SK-N-SH (cell line): ENCODE results near the gene SAT1. TPM values are rescaled to one million over a fixed set of nuclear protein-coding genes. Genes with fewer than 3 reads are reported as not detected.

Experiments used
- CTCF ChIA-PET: fragments of 300-600, 350-600 bp; formaldehyde crosslinking; extraction: SDS; loops from one replicate; lab custom pipeline; 2021; lab: Yijun Ruan, JAX
- POLR2A ChIA-PET: fragments of 350-600 bp; sonication (Branson Sonifier 250); formaldehyde crosslinking; extraction: SDS; loops from one replicate; lab custom pipeline; 2020; ENCODE audit warnings: antibody characterized with exemption, inconsistent platforms; lab: Yijun Ruan, JAX
- DNase-seq: peaks from one replicate; pipeline ENCODE4 v3.0.0; 2012
- H2AFZ ChIP-seq: fragments of 200-600 bp; sonication (generic); 2 replicates; pipeline ENCODE4 v1.8.1; 2016; ENCODE audit warnings: antibody characterized with exemption, mild to moderate bottlenecking, low read depth
- H3F3A ChIP-seq: fragments of 200-600 bp; sonication (generic); replicated peaks from 2 replicates; pipeline ENCODE3; 2016; ENCODE audit warnings: antibody characterized with exemption, mild to moderate bottlenecking; ENCODE audit not compliant: insufficient read depth
- H3K27ac ChIP-seq, 2 experiments: fragments of 200-500 bp in 1 of 2; fragments of 200-600 bp in 1 of 2; sonication (Bioruptor generic) in 1 of 2; sonication (generic), shearing (Covaris generic) in 1 of 2; 2 replicates each; pipeline versions ENCODE4 v1.5.1 to v1.6.1; 2014 to 2016; ENCODE audit warnings: low read depth in 2 of 2, inconsistent platforms in 1 of 2, low read length in 1 of 2, mild to moderate bottlenecking in 1 of 2, mixed read lengths in 1 of 2
- H3K27me3 ChIP-seq: fragments of 200-600 bp; sonication (generic), shearing (Covaris generic); 2 replicates; pipeline ENCODE4 v1.6.1; 2016; ENCODE audit warnings: mixed run types; ENCODE audit not compliant: insufficient read depth
- H3K36me3 ChIP-seq, 2 experiments: fragments of 200-500 bp in 1 of 2; fragments of 200-600 bp in 1 of 2; sonication (Bioruptor generic) in 1 of 2; sonication (generic) in 1 of 2; replicated peaks in 1 of 2; 2 replicates each; pipeline versions ENCODE3 to v1.5.1; 2014 to 2016; ENCODE audit warnings: low read length in 1 of 2, mild to moderate bottlenecking in 1 of 2; ENCODE audit not compliant: insufficient read depth in 2 of 2, control insufficient read depth in 1 of 2
- H3K4me1 ChIP-seq, 2 experiments: fragments of 200-500 bp in 1 of 2; fragments of 200-600 bp in 1 of 2; sonication (Bioruptor generic) in 1 of 2; sonication (generic), shearing (Covaris generic) in 1 of 2; 2 replicates each; pipeline versions ENCODE4 v1.5.1 to v1.6.1; 2014 to 2016; ENCODE audit warnings: low read depth in 1 of 2, low read length in 1 of 2, mixed run types in 1 of 2; ENCODE audit not compliant: insufficient read depth in 2 of 2, control insufficient read depth in 1 of 2
- H3K4me2 ChIP-seq: fragments of 200-600 bp; sonication (generic), shearing (Covaris generic); 2 replicates; pipeline ENCODE4 v1.6.1; 2017; ENCODE audit warnings: mixed run types
- H3K4me3 ChIP-seq, 2 experiments: fragments of 200-500 bp in 1 of 2; fragments of 200-600 bp in 1 of 2; sonication (Bioruptor generic) in 1 of 2; sonication (generic), shearing (Covaris generic) in 1 of 2; 2 replicates each; pipeline versions ENCODE4 v1.5.1 to v1.8.1; 2014 to 2016; ENCODE audit warnings: low read depth in 2 of 2, inconsistent platforms in 1 of 2, low read length in 1 of 2, mild to moderate bottlenecking in 1 of 2, mixed read lengths in 1 of 2, moderate library complexity in 1 of 2
- H3K79me2 ChIP-seq: fragments of 200-600 bp; sonication (generic); 2 replicates; pipeline ENCODE4 v1.8.1; 2017; ENCODE audit warnings: mild to moderate bottlenecking; ENCODE audit not compliant: insufficient read depth
- H3K9ac ChIP-seq: fragments of 200-600 bp; sonication (generic); 2 replicates; pipeline ENCODE4 v1.6.1; 2017; ENCODE audit warnings: mixed run types
- H3K9me2 ChIP-seq: fragments of 200-600 bp; sonication (generic); 2 replicates; pipeline ENCODE4 v1.6.1; 2017; ENCODE audit warnings: mixed run types
- H3K9me3 ChIP-seq: fragments of 200-600 bp; sonication (generic); 2 replicates; pipeline ENCODE4 v1.6.1; 2017; ENCODE audit warnings: mixed run types, mild to moderate bottlenecking, moderate library complexity
- H4K20me1 ChIP-seq: fragments of 200-600 bp; sonication (generic); 2 replicates; pipeline ENCODE4 v1.6.1; 2017; ENCODE audit warnings: mild to moderate bottlenecking, mixed run types; ENCODE audit not compliant: insufficient read depth
- CHD2 ChIP-seq: fragments of 150-350 bp; IDR thresholded peaks from 2 replicates; pipeline ENCODE4 v1.6.1; 2018; ENCODE audit warnings: low read length; ENCODE audit not compliant: partially characterized antibody
- FOXJ3 ChIP-seq: sonication (generic); formaldehyde crosslinking; IDR thresholded peaks from 2 replicates; pipeline ENCODE4 v1.5.1; 2020; ENCODE audit warnings: mild to moderate bottlenecking, missing genetic modification reagents
- FOXM1 ChIP-seq: IDR thresholded peaks from 2 replicates; pipeline ENCODE4 v1.4.0; 2012; ENCODE audit warnings: low read depth, mild to moderate bottlenecking
- GABPA ChIP-seq: IDR thresholded peaks from 2 replicates; pipeline ENCODE4 v1.4.0; 2012; ENCODE audit warnings: low read depth, mild to moderate bottlenecking
- GATA2 ChIP-seq: sonication (generic); formaldehyde crosslinking; IDR thresholded peaks from 2 replicates; pipeline ENCODE4 v1.5.0; 2020; ENCODE audit warnings: mild to moderate bottlenecking, missing genetic modification reagents
- MXI1 ChIP-seq: IDR thresholded peaks from 2 replicates; pipeline ENCODE4 v1.6.1; 2012; ENCODE audit warnings: mild to moderate bottlenecking, low read depth, low read length, improper control_type of control experiment
- RXRA ChIP-seq: IDR thresholded peaks from 2 replicates; pipeline ENCODE4 v1.4.0; 2012; ENCODE audit warnings: low read depth, mild to moderate bottlenecking, borderline replicate concordance
- SIN3A ChIP-seq: IDR thresholded peaks from 2 replicates; pipeline ENCODE4 v1.6.1; 2012; ENCODE audit warnings: low read depth, mild to moderate bottlenecking, low read length, moderate library complexity, borderline replicate concordance
- SMC3 ChIP-seq: IDR thresholded peaks from 2 replicates; pipeline ENCODE4 v1.6.1; 2012; ENCODE audit warnings: low read depth, low read length, improper control_type of control experiment
- TAF1 ChIP-seq: IDR thresholded peaks from 2 replicates; pipeline ENCODE4 v1.6.1; 2012; ENCODE audit warnings: low read depth, mild to moderate bottlenecking, low read length, moderate library complexity, borderline replicate concordance
- WGBS: methylation state at CpG from one replicate; pipeline ENCODE4 v1.1.6; 2017; ENCODE audit warnings: low lambda C conversion rate; 5-methylcytosine and 5-hydroxymethylcytosine counted together
- polyA plus RNA-seq, 3 experiments: library from polyadenylated mRNA; depleted of rRNA; stranded (reverse); fragments of >200 nt; gene quantifications; 2 replicates each; pipeline ENCODE4 v1.2.3, GENCODE V29; 2012
- TF ChIP-seq, protein P1 (sequence below): IDR thresholded peaks from 2 replicates; pipeline ENCODE4; 2012
- TF ChIP-seq, protein P2 (sequence below): fragments of 200-600 bp; sonication (generic); IDR thresholded peaks from 2 replicates; pipeline ENCODE4 v1.6.1; 2017; ENCODE audit warnings: antibody characterized with exemption, mild to moderate bottlenecking, moderate library complexity
- TF ChIP-seq, protein P3 (sequence below): IDR thresholded peaks from 2 replicates; pipeline ENCODE4 v1.6.1; 2012; ENCODE audit warnings: mild to moderate bottlenecking, low read depth, low read length, moderate library complexity
- TF ChIP-seq, protein P4 (sequence below): IDR thresholded peaks from 2 replicates; pipeline ENCODE4 v1.4.0; 2012; ENCODE audit warnings: low read depth, borderline replicate concordance

The SAT1 gene
- polyA plus RNA-seq, 1 of the 3 experiments (the other 2 are of a cell fraction): 131 TPM

DNA sequence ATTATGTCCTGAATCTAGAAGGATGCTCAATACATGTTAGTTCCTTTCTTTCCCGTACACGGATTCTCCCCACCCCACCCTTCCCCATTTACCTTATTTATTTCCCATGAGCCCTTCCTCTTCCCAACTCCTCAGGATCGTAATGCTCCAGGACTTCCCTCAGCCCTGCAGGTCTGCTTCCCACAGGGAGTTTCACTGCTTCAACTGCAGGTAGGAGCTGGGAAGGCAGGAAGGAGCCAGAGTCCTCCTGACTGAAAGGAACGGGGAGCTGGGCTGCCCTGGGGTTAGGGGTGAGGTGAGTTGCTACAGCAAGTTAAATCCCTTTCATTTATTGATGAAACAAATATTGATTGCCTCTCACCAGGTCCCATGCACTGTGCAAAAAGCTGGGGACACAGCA, 33.2 kb downstream of the SAT1 start:
- Histone ChIP-seq H3K9me2 (no peaks in the 10 kb centered on the region), H3K9me3 (no peaks in the 10 kb centered on the region), H3K4me3 (no peak overlapping the region), H3F3A (no peaks in the 10 kb centered on the region), H3K4me2 (no peak overlapping the region), H3K27me3 (no peaks in the 10 kb centered on the region), H3K4me1 (no peaks in the 10 kb centered on the region), H3K9ac (no peak overlapping the region), H3K27ac (no peak overlapping the region), H4K20me1 (no peaks in the 10 kb centered on the region), H3K79me2 (no peaks in the 10 kb centered on the region), H2AFZ (no peak overlapping the region), H3K36me3 (no peaks in the 10 kb centered on the region)
- TF ChIP-seq RXRA (no peak), SIN3A (no peak), GATA2 (CRISPR knock-in tag) (no peak), GABPA (no peak), MXI1 (no peak), FOXJ3 (CRISPR knock-in tag) (no peak), SMC3 (no peak), TAF1 (no peak), CHD2 (no peak), FOXM1 (no peak)
- TF ChIP-seq, protein P1, sequence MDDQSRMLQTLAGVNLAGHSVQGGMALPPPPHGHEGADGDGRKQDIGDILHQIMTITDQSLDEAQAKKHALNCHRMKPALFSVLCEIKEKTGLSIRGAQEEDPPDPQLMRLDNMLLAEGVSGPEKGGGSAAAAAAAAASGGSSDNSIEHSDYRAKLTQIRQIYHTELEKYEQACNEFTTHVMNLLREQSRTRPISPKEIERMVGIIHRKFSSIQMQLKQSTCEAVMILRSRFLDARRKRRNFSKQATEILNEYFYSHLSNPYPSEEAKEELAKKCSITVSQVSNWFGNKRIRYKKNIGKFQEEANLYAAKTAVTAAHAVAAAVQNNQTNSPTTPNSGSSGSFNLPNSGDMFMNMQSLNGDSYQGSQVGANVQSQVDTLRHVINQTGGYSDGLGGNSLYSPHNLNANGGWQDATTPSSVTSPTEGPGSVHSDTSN: no peak
- TF ChIP-seq, protein P2, sequence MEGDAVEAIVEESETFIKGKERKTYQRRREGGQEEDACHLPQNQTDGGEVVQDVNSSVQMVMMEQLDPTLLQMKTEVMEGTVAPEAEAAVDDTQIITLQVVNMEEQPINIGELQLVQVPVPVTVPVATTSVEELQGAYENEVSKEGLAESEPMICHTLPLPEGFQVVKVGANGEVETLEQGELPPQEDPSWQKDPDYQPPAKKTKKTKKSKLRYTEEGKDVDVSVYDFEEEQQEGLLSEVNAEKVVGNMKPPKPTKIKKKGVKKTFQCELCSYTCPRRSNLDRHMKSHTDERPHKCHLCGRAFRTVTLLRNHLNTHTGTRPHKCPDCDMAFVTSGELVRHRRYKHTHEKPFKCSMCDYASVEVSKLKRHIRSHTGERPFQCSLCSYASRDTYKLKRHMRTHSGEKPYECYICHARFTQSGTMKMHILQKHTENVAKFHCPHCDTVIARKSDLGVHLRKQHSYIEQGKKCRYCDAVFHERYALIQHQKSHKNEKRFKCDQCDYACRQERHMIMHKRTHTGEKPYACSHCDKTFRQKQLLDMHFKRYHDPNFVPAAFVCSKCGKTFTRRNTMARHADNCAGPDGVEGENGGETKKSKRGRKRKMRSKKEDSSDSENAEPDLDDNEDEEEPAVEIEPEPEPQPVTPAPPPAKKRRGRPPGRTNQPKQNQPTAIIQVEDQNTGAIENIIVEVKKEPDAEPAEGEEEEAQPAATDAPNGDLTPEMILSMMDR: no peak
- TF ChIP-seq, protein P3, sequence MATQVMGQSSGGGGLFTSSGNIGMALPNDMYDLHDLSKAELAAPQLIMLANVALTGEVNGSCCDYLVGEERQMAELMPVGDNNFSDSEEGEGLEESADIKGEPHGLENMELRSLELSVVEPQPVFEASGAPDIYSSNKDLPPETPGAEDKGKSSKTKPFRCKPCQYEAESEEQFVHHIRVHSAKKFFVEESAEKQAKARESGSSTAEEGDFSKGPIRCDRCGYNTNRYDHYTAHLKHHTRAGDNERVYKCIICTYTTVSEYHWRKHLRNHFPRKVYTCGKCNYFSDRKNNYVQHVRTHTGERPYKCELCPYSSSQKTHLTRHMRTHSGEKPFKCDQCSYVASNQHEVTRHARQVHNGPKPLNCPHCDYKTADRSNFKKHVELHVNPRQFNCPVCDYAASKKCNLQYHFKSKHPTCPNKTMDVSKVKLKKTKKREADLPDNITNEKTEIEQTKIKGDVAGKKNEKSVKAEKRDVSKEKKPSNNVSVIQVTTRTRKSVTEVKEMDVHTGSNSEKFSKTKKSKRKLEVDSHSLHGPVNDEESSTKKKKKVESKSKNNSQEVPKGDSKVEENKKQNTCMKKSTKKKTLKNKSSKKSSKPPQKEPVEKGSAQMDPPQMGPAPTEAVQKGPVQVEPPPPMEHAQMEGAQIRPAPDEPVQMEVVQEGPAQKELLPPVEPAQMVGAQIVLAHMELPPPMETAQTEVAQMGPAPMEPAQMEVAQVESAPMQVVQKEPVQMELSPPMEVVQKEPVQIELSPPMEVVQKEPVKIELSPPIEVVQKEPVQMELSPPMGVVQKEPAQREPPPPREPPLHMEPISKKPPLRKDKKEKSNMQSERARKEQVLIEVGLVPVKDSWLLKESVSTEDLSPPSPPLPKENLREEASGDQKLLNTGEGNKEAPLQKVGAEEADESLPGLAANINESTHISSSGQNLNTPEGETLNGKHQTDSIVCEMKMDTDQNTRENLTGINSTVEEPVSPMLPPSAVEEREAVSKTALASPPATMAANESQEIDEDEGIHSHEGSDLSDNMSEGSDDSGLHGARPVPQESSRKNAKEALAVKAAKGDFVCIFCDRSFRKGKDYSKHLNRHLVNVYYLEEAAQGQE: no peak
- TF ChIP-seq, protein P4, sequence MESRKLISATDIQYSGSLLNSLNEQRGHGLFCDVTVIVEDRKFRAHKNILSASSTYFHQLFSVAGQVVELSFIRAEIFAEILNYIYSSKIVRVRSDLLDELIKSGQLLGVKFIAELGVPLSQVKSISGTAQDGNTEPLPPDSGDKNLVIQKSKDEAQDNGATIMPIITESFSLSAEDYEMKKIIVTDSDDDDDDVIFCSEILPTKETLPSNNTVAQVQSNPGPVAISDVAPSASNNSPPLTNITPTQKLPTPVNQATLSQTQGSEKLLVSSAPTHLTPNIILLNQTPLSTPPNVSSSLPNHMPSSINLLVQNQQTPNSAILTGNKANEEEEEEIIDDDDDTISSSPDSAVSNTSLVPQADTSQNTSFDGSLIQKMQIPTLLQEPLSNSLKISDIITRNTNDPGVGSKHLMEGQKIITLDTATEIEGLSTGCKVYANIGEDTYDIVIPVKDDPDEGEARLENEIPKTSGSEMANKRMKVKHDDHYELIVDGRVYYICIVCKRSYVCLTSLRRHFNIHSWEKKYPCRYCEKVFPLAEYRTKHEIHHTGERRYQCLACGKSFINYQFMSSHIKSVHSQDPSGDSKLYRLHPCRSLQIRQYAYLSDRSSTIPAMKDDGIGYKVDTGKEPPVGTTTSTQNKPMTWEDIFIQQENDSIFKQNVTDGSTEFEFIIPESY: no peak
- 51% methylated on average over 4 of the region's 4 CpGs for WGBS
- POLR2A ChIA-PET: no interaction called here
- no peak for DNase-seq
- CTCF ChIA-PET: interaction anchor here (0.8 kb wide), 1 partner anchor 33 kb away, joined by 4 read pairs; the partner anchor contains the start of gene SAT1
